Uterus (tissue), 4 donors: ENCODE measurements around the gene PTCH2. TPM values are rescaled to one million over a fixed set of nuclear protein-coding genes. Genes with fewer than 3 reads are reported as not detected.
A peak's percentile ranks its signal among the peaks of the same experiment; 100 is the strongest.
"Not testable (repeated sequence)": the region's sequence is repeated elsewhere in the genome, so short reads cannot be mapped to it uniquely, and the experiment has no call there.

Experiments
- DNase-seq, 2 donors: peaks; one replicate each; pipeline ENCODE4 v3.0.0-alpha.2; 2019 to 2020
- H3K27ac ChIP-seq, 2 donors: fragments of 200-600 bp; sonication (generic); 1 replicate in 1 of 2; 2 replicates in 1 of 2; pipeline ENCODE4 v1.5.1; 2016 to 2018
- H3K27me3 ChIP-seq, 2 donors: fragments of 200-600 bp; sonication (generic); one replicate each; pipeline ENCODE4 v1.5.1; 2018 to 2019; ENCODE audit warnings: control low read depth in 1 of 2
- H3K36me3 ChIP-seq, 2 donors: fragments of 200-600 bp; sonication (generic); one replicate each; pipeline ENCODE4 v1.5.1; 2019; ENCODE audit warnings: control low read depth in 1 of 2
- H3K4me1 ChIP-seq, 2 donors: fragments of 200-600 bp; sonication (generic); one replicate each; pipeline ENCODE4 v1.5.1; 2018 to 2019; ENCODE audit warnings: control low read depth in 1 of 2
- H3K4me3 ChIP-seq, 2 donors: fragments of 200-600 bp; sonication (generic); 1 replicate in 1 of 2; 2 replicates in 1 of 2; pipeline ENCODE4 v1.5.1; 2018 to 2019; ENCODE audit warnings: mild to moderate bottlenecking in 1 of 2
- H3K9me3 ChIP-seq, 2 donors: fragments of 200-600 bp; sonication (generic); one replicate each; pipeline ENCODE4 v1.5.1; 2019; ENCODE audit warnings: control low read depth in 1 of 2
- POLR2A ChIP-seq, 2 donors: fragments of 450-650 bp; IDR thresholded peaks; one replicate each; pipeline ENCODE4 v1.6.1; 2016; ENCODE audit warnings: antibody characterized with exemption in 2 of 2, mild to moderate bottlenecking in 1 of 2, moderate library complexity in 1 of 2
- intact Hi-C: fragments of 100-400 bp; cut with DNase I; formaldehyde crosslinking; loops from one replicate; pipeline ENCODE4 v1.15.1; 2023; ENCODE audit warnings: low total_unique reads
- total RNA-seq, 4 donors: library from RNA; depleted of rRNA in 3 of 4; stranded (reverse); fragments of >200 nt in 3 of 4; gene quantifications; one replicate each; pipeline versions ENCODE4 v1.1.0 to v1.2.4, GENCODE V29; 2014 to 2023
- TF ChIP-seq, protein P1 (sequence below), 4 experiments: fragments of 200-600 bp in 2 of 4; fragments of 450-650 bp in 2 of 4; sonication (generic) in 2 of 4; IDR thresholded peaks; one replicate each; pipeline ENCODE4 v1.5.1; 2016 to 2019; ENCODE audit warnings: antibody characterized with exemption in 4 of 4, mild to moderate bottlenecking in 2 of 4, moderate library complexity in 1 of 4
- donor health status: DM: yes; HTN: yes; CAD: no.

The PTCH2 gene
- total RNA-seq, 4 donors from 2014 or later = 3.1 to 8.1 (median 5.4) TPM

GRCh38 chr1:44811234-44811633 is 31.8 kb downstream of the PTCH2 start:
- Histone ChIP-seq H3K4me1 (peaks cover 21 to 50% of the 10 kb centered on the region in 2 donors), H3K9me3 (no peaks in the 10 kb centered on the region), H3K27ac (peak overlapping the region; percentile 99 to 100), H3K4me3 (no peak overlapping the region), H3K27me3 (no peaks in the 10 kb centered on the region), H3K36me3 (no peaks in the 10 kb centered on the region)
- intact Hi-C loops = no loop called here
- DNase-seq = peak; percentile 11 to 13
- TF ChIP-seq, protein P1, sequence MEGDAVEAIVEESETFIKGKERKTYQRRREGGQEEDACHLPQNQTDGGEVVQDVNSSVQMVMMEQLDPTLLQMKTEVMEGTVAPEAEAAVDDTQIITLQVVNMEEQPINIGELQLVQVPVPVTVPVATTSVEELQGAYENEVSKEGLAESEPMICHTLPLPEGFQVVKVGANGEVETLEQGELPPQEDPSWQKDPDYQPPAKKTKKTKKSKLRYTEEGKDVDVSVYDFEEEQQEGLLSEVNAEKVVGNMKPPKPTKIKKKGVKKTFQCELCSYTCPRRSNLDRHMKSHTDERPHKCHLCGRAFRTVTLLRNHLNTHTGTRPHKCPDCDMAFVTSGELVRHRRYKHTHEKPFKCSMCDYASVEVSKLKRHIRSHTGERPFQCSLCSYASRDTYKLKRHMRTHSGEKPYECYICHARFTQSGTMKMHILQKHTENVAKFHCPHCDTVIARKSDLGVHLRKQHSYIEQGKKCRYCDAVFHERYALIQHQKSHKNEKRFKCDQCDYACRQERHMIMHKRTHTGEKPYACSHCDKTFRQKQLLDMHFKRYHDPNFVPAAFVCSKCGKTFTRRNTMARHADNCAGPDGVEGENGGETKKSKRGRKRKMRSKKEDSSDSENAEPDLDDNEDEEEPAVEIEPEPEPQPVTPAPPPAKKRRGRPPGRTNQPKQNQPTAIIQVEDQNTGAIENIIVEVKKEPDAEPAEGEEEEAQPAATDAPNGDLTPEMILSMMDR (IDR thresholded peaks at IDR 0.05) = no peak
- TF ChIP-seq POLR2A (IDR thresholded peaks at IDR 0.05) = no peak

DNA sequence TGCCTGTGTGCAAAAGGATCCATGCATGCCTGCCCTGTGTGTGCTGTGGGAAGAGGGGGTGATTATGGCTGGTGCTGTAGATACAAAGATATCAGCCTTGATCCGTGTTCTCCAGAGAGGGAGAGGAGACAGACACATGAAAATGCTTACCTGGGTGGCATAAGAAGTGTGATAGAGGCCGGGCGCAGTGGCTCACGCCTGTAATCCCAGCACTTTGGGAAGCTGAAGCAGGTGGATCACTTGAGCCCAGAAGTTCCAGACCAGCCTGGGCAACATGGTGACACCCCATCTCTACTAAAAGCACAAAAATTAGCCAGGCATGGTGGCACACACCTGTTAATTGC is 32.3 kb downstream of the PTCH2 start:
- H3K36me3 ChIP-seq, H3K9me3 ChIP-seq, DNase-seq, intact Hi-C loops, H3K27me3 ChIP-seq, H3K4me3 ChIP-seq: not testable (repeated sequence)
- peak overlapping the region; percentile 99 to 100 for H3K27ac ChIP-seq
- peaks cover 21 to 55% of the 10 kb centered on the region in 2 donors for H3K4me1 ChIP-seq

GRCh38 chr1:44810101-44810761 is 32.8 kb downstream of the PTCH2 start:
- H3K9me3 ChIP-seq = no peaks in the 10 kb centered on the region
- H3K4me3 ChIP-seq = peak overlapping the region; percentile 21 to 46
- H3K27me3 ChIP-seq = no peaks in the 10 kb centered on the region
- H3K27ac ChIP-seq = peak overlapping the region; percentile 99 to 100
- DNase-seq = peak in 1 of 2 donors; percentile 62
- no peaks in the 10 kb centered on the region for H3K36me3 ChIP-seq
- intact Hi-C loops = no loop called here
- H3K4me1 ChIP-seq = peaks cover 21 to 56% of the 10 kb centered on the region in 2 donors
- TF ChIP-seq, protein P1 (IDR thresholded peaks at IDR 0.05) = no peak
- TF ChIP-seq POLR2A (IDR thresholded peaks at IDR 0.05) = no peak

- Histone ChIP-seq H3K4me1 (peaks cover 21 to 56% of the 10 kb centered on the region in 2 donors), H3K4me3 (peak overlapping the region; percentile 21 to 46), H3K27me3 (no peaks in the 10 kb centered on the region), H3K9me3 (no peaks in the 10 kb centered on the region), H3K36me3 (no peaks in the 10 kb centered on the region), H3K27ac (peak overlapping the region; percentile 99 to 100)
- peak; percentile 13 to 47 for TF ChIP-seq POLR2A (IDR thresholded peaks at IDR 0.05)
- TF ChIP-seq, protein P1 (IDR thresholded peaks at IDR 0.05) = no peak
- DNase-seq = peak; percentile 69 to 73
- intact Hi-C loops = no loop called here
Observed at GRCh38 chr1:44808938-44809917, 33.8 kb downstream of the PTCH2 start.

DNA sequence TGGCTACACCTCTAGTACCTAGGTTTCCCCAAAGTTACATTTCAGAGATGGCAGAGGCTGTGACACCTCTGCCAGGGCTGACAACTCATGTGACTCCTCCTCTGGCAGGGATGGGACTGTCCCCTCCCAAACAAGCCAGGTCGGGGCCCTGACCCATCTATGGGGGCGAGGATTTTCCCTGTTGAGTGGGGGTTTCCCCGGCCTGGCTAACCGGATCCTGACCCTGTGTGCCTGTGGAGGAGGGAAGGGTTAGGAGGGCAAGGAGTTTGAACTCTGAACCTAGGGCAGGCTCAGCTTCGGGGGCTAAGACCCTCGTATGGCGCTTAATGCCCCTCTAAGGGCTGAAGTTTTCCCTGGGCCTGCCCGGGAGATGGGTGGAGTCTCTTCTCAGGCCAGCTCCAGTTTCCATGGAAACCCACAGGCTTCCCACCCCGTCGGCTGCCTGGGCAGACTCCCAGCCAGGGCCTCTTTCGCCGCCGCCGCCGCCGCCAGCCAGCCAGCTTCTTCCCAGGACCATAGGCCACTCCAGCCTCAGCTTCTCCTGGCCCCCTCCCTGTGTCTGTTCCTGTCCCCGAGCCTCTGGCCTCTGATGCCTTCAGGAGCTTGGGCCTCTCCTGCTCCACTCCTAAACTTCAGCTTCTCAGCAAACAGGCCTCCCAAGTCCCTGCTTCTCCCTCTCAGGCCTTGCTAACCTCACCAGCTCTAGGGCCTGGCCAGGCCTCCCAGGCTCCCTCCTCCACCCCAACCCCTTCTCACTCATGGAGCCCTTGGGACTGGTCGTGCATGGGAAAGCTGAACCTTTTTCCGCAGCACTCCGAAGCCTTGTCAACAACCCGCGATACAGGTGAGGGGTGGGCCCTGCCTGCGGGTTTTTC is 34.8 kb downstream of the PTCH2 start, which contains the start of gene BTBD19:
TSS of gene BTBD19 (plus strand) at position 461 of the 875 bp plus-strand sequence. CDS start at position 759, 298 bp downstream.
- H3K27ac ChIP-seq = peak within 1 kb of the TSS; percentile 99 to 100
- no peaks in the 10 kb centered on the region for H3K9me3 ChIP-seq
- intact Hi-C loops = no loop called here
- peak within 1 kb of the TSS; percentile 21 to 46 for H3K4me3 ChIP-seq
- DNase-seq = peak; percentile 91
- H3K4me1 ChIP-seq = peaks cover 21 to 56% of the 10 kb centered on the region in 2 donors
- TF ChIP-seq POLR2A (IDR thresholded peaks at IDR 0.05) = peak; percentile 34 to 64
- TF ChIP-seq, protein P1 (IDR thresholded peaks at IDR 0.05) = no peak
- H3K36me3 ChIP-seq = no peaks in the 10 kb centered on the region
- H3K27me3 ChIP-seq = no peaks in the 10 kb centered on the region
